Upper lobe of right lung (tissue), 1 donor: ENCODE results near the gene DOCK2. TPM values are rescaled to one million over a fixed set of nuclear protein-coding genes. Genes with fewer than 3 reads are reported as not detected.
A peak's percentile ranks its signal among the peaks of the same experiment; 100 is the strongest.

Experiments
- ATAC-seq: fragments of 200-7000 bp; cut with Tn5 transposase; one replicate; pipeline ENCODE4 v1.9.1; 2020; ENCODE audit warnings: mild to moderate bottlenecking, moderate library complexity
- DNase-seq: peaks from one replicate; pipeline ENCODE4 v3.0.0-alpha.2; 2020
- H3K27ac ChIP-seq: fragments of 200-600 bp; one replicate; pipeline ENCODE4 v1.8.0; 2022
- H3K27me3 ChIP-seq: fragments of 200-600 bp; one replicate; pipeline ENCODE4 v1.8.0; 2022; ENCODE audit warnings: mild to moderate bottlenecking
- H3K36me3 ChIP-seq: fragments of 200-600 bp; one replicate; pipeline ENCODE4 v1.8.0; 2022
- H3K4me1 ChIP-seq: fragments of 200-600 bp; one replicate; pipeline ENCODE4 v1.8.0; 2022
- H3K4me3 ChIP-seq: fragments of 200-600 bp; one replicate; pipeline ENCODE4 v1.8.0; 2022; ENCODE audit warnings: mild to moderate bottlenecking
- H3K9me3 ChIP-seq: fragments of 200-600 bp; one replicate; pipeline ENCODE4 v1.8.0; 2022
- CTCF ChIP-seq: fragments of 200-600 bp; IDR thresholded peaks from one replicate; pipeline ENCODE4 v1.8.0; 2022; ENCODE audit warnings: antibody characterized with exemption
- intact Hi-C: fragments of 100-400 bp; cut with DNase I; formaldehyde crosslinking; loops from one replicate; pipeline ENCODE4 v1.11.0; 2022
- total RNA-seq: library from RNA; stranded (reverse); fragmentation: NEBNext Ultra II Directional; extraction: Animal tissue kit (Norgen Biotek cat#: 25700); gene quantifications from one replicate; pipeline ENCODE4 v1.2.1, GENCODE V29; 2021
- donor health status: DM: no; HTN: yes; CAD: no; lungs with severe emphysema.

DOCK2 gene
- total RNA-seq, 1 donor from 2014 or later: 65.4 TPM

GRCh38 chr5:169801781-169802180 lies 164.7 kb downstream of the DOCK2 start:
- no peaks in the 10 kb centered on the region for H3K9me3 ChIP-seq
- H3K27ac ChIP-seq: no peak overlapping the region
- no peaks in the 10 kb centered on the region for H3K36me3 ChIP-seq
- ATAC-seq (no peak), DNase-seq (no peak)
- no peaks in the 10 kb centered on the region for H3K27me3 ChIP-seq
- intact Hi-C loops: no loop called here
- peaks cover 8% of the 10 kb centered on the region for H3K4me1 ChIP-seq
- no peak overlapping the region for H3K4me3 ChIP-seq
- no peak for TF ChIP-seq CTCF

- intact Hi-C loops: no loop called here
- H3K27ac ChIP-seq: no peak overlapping the region
- no peaks in the 10 kb centered on the region for H3K9me3 ChIP-seq
- TF ChIP-seq CTCF: no peak
- peaks cover 8% of the 10 kb centered on the region for H3K4me1 ChIP-seq
- no peaks in the 10 kb centered on the region for H3K27me3 ChIP-seq
- no peak for DNase-seq
- ATAC-seq: peak; percentile 84
- H3K4me3 ChIP-seq: no peak overlapping the region
- no peaks in the 10 kb centered on the region for H3K36me3 ChIP-seq
Observed at GRCh38 chr5:169803077-169803981, 166.3 kb downstream of the DOCK2 start.

GRCh38 chr5:169804861-169805260 lies 167.8 kb downstream of the DOCK2 start:
- DNase-seq: no peak
- Histone ChIP-seq H3K4me1 (peaks cover 8% of the 10 kb centered on the region), H3K27me3 (no peaks in the 10 kb centered on the region), H3K4me3 (no peak overlapping the region), H3K27ac (no peak overlapping the region), H3K9me3 (no peaks in the 10 kb centered on the region), H3K36me3 (no peaks in the 10 kb centered on the region)
- no peak for ATAC-seq
- intact Hi-C loops: no loop called here
- TF ChIP-seq CTCF: no peak

- Histone ChIP-seq H3K4me3 (no peak overlapping the region), H3K27ac (no peak overlapping the region), H3K9me3 (no peaks in the 10 kb centered on the region), H3K27me3 (no peaks in the 10 kb centered on the region), H3K4me1 (peaks cover 8% of the 10 kb centered on the region), H3K36me3 (no peaks in the 10 kb centered on the region)
- no peak for DNase-seq
- ATAC-seq: no peak
- intact Hi-C loops: no loop called here
- no peak for TF ChIP-seq CTCF
Observed at GRCh38 chr5:169805527-169805934, 168.5 kb downstream of the DOCK2 start.

- Histone ChIP-seq H3K4me3 (no peak overlapping the region), H3K36me3 (no peaks in the 10 kb centered on the region), H3K27ac (no peak overlapping the region), H3K9me3 (no peaks in the 10 kb centered on the region), H3K27me3 (no peaks in the 10 kb centered on the region), H3K4me1 (peaks cover 8% of the 10 kb centered on the region)
- DNase-seq (no peak), ATAC-seq (no peak)
- no peak for TF ChIP-seq CTCF
- intact Hi-C loops: no loop called here
Observed at GRCh38 chr5:169805937-169806700, 169.0 kb downstream of the DOCK2 start.
